ENCODE results near the gene TMEM170A. TPM values are rescaled to one million over a fixed set of nuclear protein-coding genes. Genes with fewer than 3 reads are reported as not detected.
A peak's percentile ranks its signal among the peaks of the same experiment; 100 is the strongest.

The TMEM170A gene
- total and polyA plus RNA-seq, 2 of the 13 experiments (the other 11 are each of a cell fraction or from before 2014, with no cell fraction given), result 35.7 to 39.7 TPM

- TF ChIP-seq ZNF687 (CRISPR knock-in tag; IDR thresholded peaks at IDR 0.05) (peak; percentile 99), ZNF800 (CRISPR knock-in tag; IDR thresholded peaks at IDR 0.05) (peak; percentile 20; the same call in 1 of the 2 replicates), ZNF180 (CRISPR knock-in tag; IDR thresholded peaks at IDR 0.05; ENCODE audit: borderline replicate concordance, low read depth) (no peak), ZNF879 (CRISPR knock-in tag; IDR thresholded peaks at IDR 0.05) (peak; percentile 96), TBL1XR1 (IDR thresholded peaks at IDR 0.05; ENCODE audit: borderline replicate concordance, low read length, partially characterized antibody) (peak; percentile 21), ZBTB42 (CRISPR knock-in tag; IDR thresholded peaks at IDR 0.05) (peak; percentile 93; the same call in 1 of the 2 replicates), PCBP2 (optimal IDR thresholded peaks at IDR 0.05; ENCODE audit: low read depth, low read length, poor library complexity, severe bottlenecking) (no peak), JARID2 (CRISPR knock-in tag; IDR thresholded peaks at IDR 0.05; ENCODE audit: insufficient replicate concordance) (peak; percentile 18), ZNF431 (CRISPR knock-in tag; IDR thresholded peaks at IDR 0.05; ENCODE audit: borderline replicate concordance, low read depth) (peak; percentile 93; the same call in 1 of the 2 replicates), MBD4 (IDR thresholded peaks at IDR 0.05; ENCODE audit: borderline replicate concordance, low read length) (no peak), PAWR (CRISPR knock-in tag; IDR thresholded peaks at IDR 0.05; ENCODE audit: borderline replicate concordance) (0 out of 2 replicates have a peak, but pooled peaks have one; percentile 27), PBX2 (CRISPR knock-in tag; IDR thresholded peaks at IDR 0.05) (0 out of 2 replicates have a peak, but pooled peaks have one; percentile 10), ZNF234 (CRISPR knock-in tag; conservative IDR thresholded peaks at IDR 0.05) (peak; percentile 86; the same call in 1 of the 2 replicates), GATAD1 (CRISPR knock-in tag; IDR thresholded peaks at IDR 0.05) (peak; percentile 73; the same call in 1 of the 2 replicates), ZNF670 (CRISPR knock-in tag; IDR thresholded peaks at IDR 0.05; ENCODE audit: borderline replicate concordance) (peak; percentile 22; the same call in 1 of the 2 replicates), NPAS2 (CRISPR knock-in tag; IDR thresholded peaks at IDR 0.05; ENCODE audit: borderline replicate concordance) (no peak), RNF2 (conservative IDR thresholded peaks at IDR 0.05; ENCODE audit: low read depth) (peak; percentile 98), CCDC6 (CRISPR knock-in tag; IDR thresholded peaks at IDR 0.05) (peak; percentile 85; the same call in 1 of the 2 replicates)
Observed at GRCh38 chr16:75432828-75433731, 31.4 kb downstream of the TMEM170A start, which contains the start of gene CFDP1 (continued).
